Measurements from ENCODE around the gene YAF2.
"Not testable (repeated sequence)": the region's sequence is repeated elsewhere in the genome, so short reads cannot be mapped to it uniquely, and the experiment has no call there.

Gene YAF2

DNA sequence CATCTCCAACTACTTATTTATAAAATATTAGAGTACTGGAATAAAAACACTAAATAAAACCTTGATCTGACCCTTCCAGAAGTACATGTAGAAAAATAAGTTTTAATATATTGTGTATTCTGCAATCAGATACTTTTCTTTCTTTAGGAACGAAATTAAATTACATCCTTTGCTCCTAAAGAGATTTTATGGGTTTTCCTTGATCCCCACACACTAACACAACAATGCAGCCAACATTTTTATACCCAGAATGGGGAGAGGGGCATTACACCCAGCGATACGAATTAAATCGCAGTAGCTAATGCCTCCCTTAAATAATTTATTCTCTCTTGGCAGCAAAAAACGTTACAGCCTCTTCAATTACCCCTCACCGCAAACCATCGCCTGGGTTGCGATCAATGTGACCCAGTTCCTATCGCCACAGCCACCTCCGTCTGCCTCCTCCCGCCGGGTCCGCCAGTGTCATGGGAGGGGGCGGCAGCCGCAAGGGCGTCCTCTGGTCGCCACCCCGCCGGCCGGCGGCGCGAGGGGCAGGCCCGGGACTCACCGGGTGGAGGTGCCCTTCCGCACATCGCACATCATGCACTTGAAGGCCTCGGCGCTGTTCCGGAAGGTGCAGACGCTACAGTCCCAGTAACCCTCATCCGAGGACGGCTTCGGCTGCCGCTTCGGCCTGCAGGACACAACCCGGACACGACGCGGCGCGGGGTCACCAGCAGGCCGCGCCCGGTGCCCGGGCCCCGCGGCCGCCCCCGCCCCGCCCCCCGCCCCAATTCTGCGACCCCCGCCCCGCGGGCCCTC, 796 bp downstream of the YAF2 start:
- Histone ChIP-seq H2AFZ (ENCODE audit: low read depth, low read length) (peak overlapping the region; percentile 39), H3K9me3 (ENCODE audit: low read length) (no peaks in the 10 kb centered on the region), H3K4me3 (ENCODE audit: low read length) (peak overlapping the region; percentile 80)

GRCh38 chr12:42236017-42236416, 2.0 kb downstream of the YAF2 start:
- peaks cover 20% of the 10 kb centered on the region for H3K36me3 ChIP-seq (ENCODE audit: insufficient read depth, low read length)
- no peak overlapping the region for H2AFZ ChIP-seq (ENCODE audit: low read depth, low read length)
- no peaks in the 10 kb centered on the region for H3K9me3 ChIP-seq (ENCODE audit: low read length)
- H3K4me1 ChIP-seq (ENCODE audit: insufficient read depth, low read length): peaks cover 11% of the 10 kb centered on the region
- H3K4me3 ChIP-seq (ENCODE audit: low read length): peak overlapping the region; percentile 15
- H3K27me3 ChIP-seq (ENCODE audit: insufficient read depth, low read length): no peaks in the 10 kb centered on the region

More for the DNA sequence above, 796 bp downstream of the YAF2 start:
- Histone ChIP-seq H3K4me1 (ENCODE audit: insufficient read depth, low read length) (peaks cover 11% of the 10 kb centered on the region), H3K36me3 (ENCODE audit: insufficient read depth, low read length) (peaks cover 17% of the 10 kb centered on the region), H3K27me3 (ENCODE audit: insufficient read depth, low read length) (no peaks in the 10 kb centered on the region)

- Histone ChIP-seq H3K4me1 (ENCODE audit: insufficient read depth, low read length) (peaks cover 11% of the 10 kb centered on the region), H3K9me3 (ENCODE audit: low read length) (peaks cover 2% of the 10 kb centered on the region), H2AFZ (ENCODE audit: low read depth, low read length) (no peak overlapping the region), H3K36me3 (ENCODE audit: insufficient read depth, low read length) (peaks cover 20% of the 10 kb centered on the region), H3K4me3 (ENCODE audit: low read length) (no peak overlapping the region), H3K27me3 (ENCODE audit: insufficient read depth, low read length) (no peaks in the 10 kb centered on the region)
These were observed 2.6 kb downstream of the YAF2 start for GRCh38 chr12:42235426-42235825.

GRCh38 chr12:42234970-42235369, 3.1 kb downstream of the YAF2 start:
- Histone ChIP-seq H3K4me1 (ENCODE audit: insufficient read depth, low read length) (peaks cover 11% of the 10 kb centered on the region), H3K27me3 (ENCODE audit: insufficient read depth, low read length) (no peaks in the 10 kb centered on the region), H3K4me3 (ENCODE audit: low read length) (no peak overlapping the region), H3K9me3 (ENCODE audit: low read length) (peaks cover 2% of the 10 kb centered on the region), H3K36me3 (ENCODE audit: insufficient read depth, low read length) (peaks cover 20% of the 10 kb centered on the region), H2AFZ (ENCODE audit: low read depth, low read length) (no peak overlapping the region)

GRCh38 chr12:42227525-42227924, 10.5 kb downstream of the YAF2 start:
- not testable (repeated sequence) for H3K36me3 ChIP-seq (ENCODE audit: insufficient read depth, low read length); H3K4me3 ChIP-seq (ENCODE audit: low read length); H3K4me1 ChIP-seq (ENCODE audit: insufficient read depth, low read length); H3K27me3 ChIP-seq (ENCODE audit: insufficient read depth, low read length); H2AFZ ChIP-seq (ENCODE audit: low read depth, low read length)
- peaks cover 11% of the 10 kb centered on the region for H3K9me3 ChIP-seq (ENCODE audit: low read length)

DNA sequence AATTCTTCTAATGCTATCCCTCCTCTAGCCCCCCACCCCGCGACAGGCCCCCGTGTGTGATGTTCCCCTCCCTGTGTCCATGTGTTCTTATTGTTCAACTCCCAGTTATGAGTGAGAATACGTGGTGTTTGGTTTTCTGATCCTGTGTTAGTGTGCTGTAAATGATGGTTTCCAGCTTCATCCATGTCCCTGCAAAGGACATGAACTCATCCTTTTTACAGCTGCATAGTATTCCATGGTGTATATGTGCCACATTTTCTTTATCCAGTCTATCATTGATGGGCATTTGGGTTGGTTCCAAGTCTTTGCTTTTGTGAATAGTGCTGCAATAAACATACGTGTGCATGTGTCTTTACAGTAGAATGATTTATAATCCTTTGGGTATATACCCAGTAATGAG, 13.5 kb downstream of the YAF2 start:
- H3K36me3 ChIP-seq (ENCODE audit: insufficient read depth, low read length); H3K27me3 ChIP-seq (ENCODE audit: insufficient read depth, low read length); H3K4me1 ChIP-seq (ENCODE audit: insufficient read depth, low read length); H3K4me3 ChIP-seq (ENCODE audit: low read length); H3K9me3 ChIP-seq (ENCODE audit: low read length); H2AFZ ChIP-seq (ENCODE audit: low read depth, low read length): not testable (repeated sequence)

DNA sequence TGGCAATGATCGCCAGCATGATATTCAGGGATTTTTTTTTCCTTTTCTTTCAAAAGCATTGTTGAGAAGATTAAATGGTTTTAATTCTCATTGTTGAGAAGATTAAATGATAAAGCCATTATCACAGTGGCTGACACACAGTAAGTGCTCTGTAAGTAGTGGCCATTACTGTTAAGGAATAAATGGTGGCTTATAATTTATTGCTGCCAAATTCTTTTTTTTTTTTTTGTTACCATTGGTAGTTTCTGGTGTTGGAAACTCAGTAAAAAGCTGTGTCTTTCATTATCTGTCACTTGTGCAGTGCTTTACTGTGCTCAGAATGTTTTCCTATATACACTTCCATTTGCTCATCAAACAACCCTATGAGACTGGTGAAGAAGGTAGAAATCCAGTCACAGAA, 15.3 kb downstream of the YAF2 start:
- H3K36me3 ChIP-seq (ENCODE audit: insufficient read depth, low read length): no peaks in the 10 kb centered on the region
- H2AFZ ChIP-seq (ENCODE audit: low read depth, low read length): no peak overlapping the region
- H3K27me3 ChIP-seq (ENCODE audit: insufficient read depth, low read length): no peaks in the 10 kb centered on the region

DNA sequence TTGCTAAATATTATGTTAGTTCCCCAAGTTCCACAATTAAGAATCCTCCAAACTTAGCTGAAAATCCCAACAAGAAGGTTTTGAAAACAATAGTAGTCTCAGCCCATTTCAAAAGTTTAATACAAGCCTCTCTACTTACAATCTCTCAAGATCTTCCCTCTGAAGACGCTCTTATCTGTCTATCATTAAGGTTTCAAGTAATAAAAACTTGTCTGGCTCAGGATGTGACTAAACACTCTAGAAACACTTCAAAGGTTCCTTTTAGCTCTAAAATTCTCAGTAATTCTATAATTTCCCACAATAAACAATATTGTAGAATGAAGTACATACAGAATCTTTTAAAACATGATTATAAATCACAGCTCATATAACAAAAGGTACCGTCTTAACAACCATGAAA, 16.3 kb downstream of the YAF2 start:
- Histone ChIP-seq H2AFZ (ENCODE audit: low read depth, low read length) (no peak overlapping the region), H3K27me3 (ENCODE audit: insufficient read depth, low read length) (no peaks in the 10 kb centered on the region), H3K4me1 (ENCODE audit: insufficient read depth, low read length) (no peaks in the 10 kb centered on the region), H3K36me3 (ENCODE audit: insufficient read depth, low read length) (no peaks in the 10 kb centered on the region), H3K4me3 (ENCODE audit: low read length) (no peak overlapping the region), H3K9me3 (ENCODE audit: low read length) (peaks cover 6% of the 10 kb centered on the region)

More for the DNA sequence above, 15.3 kb downstream of the YAF2 start:
- peaks cover 6% of the 10 kb centered on the region for H3K9me3 ChIP-seq (ENCODE audit: low read length)
- H3K4me3 ChIP-seq (ENCODE audit: low read length): no peak overlapping the region
- no peaks in the 10 kb centered on the region for H3K4me1 ChIP-seq (ENCODE audit: insufficient read depth, low read length)

GRCh38 chr12:42217656-42218055, 20.4 kb downstream of the YAF2 start:
- Histone ChIP-seq H3K4me1 (ENCODE audit: insufficient read depth, low read length) (no peaks in the 10 kb centered on the region), H3K4me3 (ENCODE audit: low read length) (no peak overlapping the region), H2AFZ (ENCODE audit: low read depth, low read length) (no peak overlapping the region), H3K9me3 (ENCODE audit: low read length) (no peaks in the 10 kb centered on the region), H3K27me3 (ENCODE audit: insufficient read depth, low read length) (no peaks in the 10 kb centered on the region), H3K36me3 (ENCODE audit: insufficient read depth, low read length) (no peaks in the 10 kb centered on the region)

DNA sequence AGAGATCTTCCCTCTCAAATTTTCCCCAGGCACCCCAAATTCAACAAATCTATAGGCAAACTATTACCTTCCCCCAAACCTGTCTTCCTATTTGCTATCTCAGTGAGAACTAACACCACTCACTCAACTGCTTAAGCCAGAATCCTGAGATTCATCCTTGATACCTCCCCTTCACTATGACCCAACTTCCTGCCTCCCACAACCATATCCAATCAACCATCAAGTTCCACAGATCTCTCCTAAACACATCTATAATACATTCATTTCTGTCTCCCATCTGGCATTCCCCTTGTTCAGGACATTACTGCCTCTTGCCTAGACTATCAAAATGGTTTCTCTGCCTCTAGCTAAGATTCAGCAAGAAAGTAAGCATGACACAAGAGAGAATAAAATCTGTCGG, 21.3 kb downstream of the YAF2 start:
- H2AFZ ChIP-seq (ENCODE audit: low read depth, low read length): no peak overlapping the region
- H3K36me3 ChIP-seq (ENCODE audit: insufficient read depth, low read length): no peaks in the 10 kb centered on the region
- no peaks in the 10 kb centered on the region for H3K27me3 ChIP-seq (ENCODE audit: insufficient read depth, low read length)
- no peaks in the 10 kb centered on the region for H3K9me3 ChIP-seq (ENCODE audit: low read length)
- no peaks in the 10 kb centered on the region for H3K4me1 ChIP-seq (ENCODE audit: insufficient read depth, low read length)
- H3K4me3 ChIP-seq (ENCODE audit: low read length): no peak overlapping the region

DNA sequence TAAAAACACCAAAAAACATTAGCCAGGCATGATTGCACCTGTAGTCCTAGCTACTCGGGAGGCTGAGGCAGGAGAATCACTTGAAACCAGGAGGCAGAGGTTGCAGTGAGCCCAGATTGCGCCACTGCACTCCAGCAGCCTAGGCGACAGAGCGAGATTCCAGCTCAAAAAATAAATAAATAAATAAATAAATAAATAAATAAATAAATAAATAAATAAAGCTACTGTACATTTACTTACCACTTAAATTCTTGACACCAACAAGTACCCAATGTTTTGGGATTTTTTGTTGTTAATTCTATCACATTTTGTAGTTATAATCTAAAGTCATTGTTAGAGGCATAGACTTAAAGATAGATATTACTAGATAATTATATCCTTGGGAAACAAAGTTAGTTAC, 22.3 kb downstream of the YAF2 start:
- not testable (repeated sequence) for H3K27me3 ChIP-seq (ENCODE audit: insufficient read depth, low read length); H2AFZ ChIP-seq (ENCODE audit: low read depth, low read length); H3K4me1 ChIP-seq (ENCODE audit: insufficient read depth, low read length); H3K4me3 ChIP-seq (ENCODE audit: low read length); H3K36me3 ChIP-seq (ENCODE audit: insufficient read depth, low read length); H3K9me3 ChIP-seq (ENCODE audit: low read length)

- no peaks in the 10 kb centered on the region for H3K4me1 ChIP-seq (ENCODE audit: insufficient read depth, low read length)
- H3K36me3 ChIP-seq (ENCODE audit: insufficient read depth, low read length): peaks cover 5% of the 10 kb centered on the region
- H3K4me3 ChIP-seq (ENCODE audit: low read length): no peak overlapping the region
- H2AFZ ChIP-seq (ENCODE audit: low read depth, low read length): no peak overlapping the region
- H3K27me3 ChIP-seq (ENCODE audit: insufficient read depth, low read length): no peaks in the 10 kb centered on the region
- H3K9me3 ChIP-seq (ENCODE audit: low read length): no peaks in the 10 kb centered on the region
These were observed 24.1 kb downstream of the YAF2 start for GRCh38 chr12:42213954-42214426.

GRCh38 chr12:42213023-42213422, 25.0 kb downstream of the YAF2 start:
- no peaks in the 10 kb centered on the region for H3K4me1 ChIP-seq (ENCODE audit: insufficient read depth, low read length)

DNA sequence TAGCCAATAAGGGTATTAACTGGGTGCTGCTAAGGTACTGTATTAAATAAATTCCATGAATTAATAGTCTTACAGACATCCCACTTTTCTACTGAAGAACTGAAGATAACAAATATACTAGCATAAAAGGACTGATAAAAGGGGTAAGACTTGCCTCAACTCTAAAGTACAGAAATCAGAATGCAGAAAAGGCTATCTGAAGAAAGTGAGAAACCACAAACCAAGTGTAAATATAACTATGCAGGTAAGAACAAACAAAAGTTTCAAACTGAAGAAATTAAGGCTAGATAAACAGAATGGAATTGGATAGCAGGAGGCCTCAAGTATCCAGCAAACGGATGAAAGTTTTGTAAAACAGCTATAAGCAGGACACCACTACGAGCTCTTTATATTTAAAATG, 29.5 kb downstream of the YAF2 start:
- H3K4me1 ChIP-seq (ENCODE audit: insufficient read depth, low read length): no peaks in the 10 kb centered on the region
- H3K4me3 ChIP-seq (ENCODE audit: low read length): no peak overlapping the region
- no peaks in the 10 kb centered on the region for H3K27me3 ChIP-seq (ENCODE audit: insufficient read depth, low read length)
- no peak overlapping the region for H2AFZ ChIP-seq (ENCODE audit: low read depth, low read length)
- peaks cover 19% of the 10 kb centered on the region for H3K36me3 ChIP-seq (ENCODE audit: insufficient read depth, low read length)
- no peaks in the 10 kb centered on the region for H3K9me3 ChIP-seq (ENCODE audit: low read length)

More at GRCh38 chr12:42213023-42213422, 25.0 kb downstream of the YAF2 start:
- no peak overlapping the region for H3K4me3 ChIP-seq (ENCODE audit: low read length)
- peaks cover 10% of the 10 kb centered on the region for H3K36me3 ChIP-seq (ENCODE audit: insufficient read depth, low read length)
- H3K27me3 ChIP-seq (ENCODE audit: insufficient read depth, low read length): no peaks in the 10 kb centered on the region
- H2AFZ ChIP-seq (ENCODE audit: low read depth, low read length): no peak overlapping the region
- H3K9me3 ChIP-seq (ENCODE audit: low read length): no peaks in the 10 kb centered on the region

All from neuron (in vitro differentiated cells).